HEK293 (cell line): Measurements from ENCODE around the gene CACNA1S.

Experiments used
- CTCF ChIA-PET: fragments of 350-600 bp; formaldehyde crosslinking; extraction: SDS; loops from one replicate; lab custom pipeline; 2021; ENCODE audit warnings: antibody characterized with exemption; lab: Yijun Ruan, JAX
- POLR2A ChIA-PET: fragments of 300-600 bp; formaldehyde crosslinking; extraction: SDS; loops from one replicate; lab custom pipeline; 2020; ENCODE audit warnings: antibody characterized with exemption, inconsistent platforms; lab: Yijun Ruan, JAX
- H3K27ac ChIP-seq: fragments of 200-500 bp; sonication (Bioruptor generic); 2 replicates; pipeline ENCODE4 v1.5.1; 2014; ENCODE audit warnings: low read depth, low read length, control low read depth, inconsistent platforms; ENCODE audit errors: extremely low read depth
- H3K36me3 ChIP-seq, 2 experiments: fragments of 200-500 bp in 1 of 2; sonication (Bioruptor generic) in 1 of 2; 1 replicate in 1 of 2; 2 replicates in 1 of 2; pipeline ENCODE4 v1.5.1; 2014 to 2017; ENCODE audit warnings: inconsistent platforms in 2 of 2, low read length in 2 of 2; ENCODE audit not compliant: control insufficient read depth in 2 of 2, insufficient read depth in 1 of 2
- H3K4me1 ChIP-seq: fragments of 200-500 bp; sonication (Bioruptor generic); 2 replicates; pipeline ENCODE4 v1.5.1; 2014; ENCODE audit warnings: mild to moderate bottlenecking, low read length, inconsistent platforms; ENCODE audit not compliant: control insufficient read depth, insufficient read depth
- H3K4me3 ChIP-seq: 2 replicates; pipeline ENCODE4 v1.5.1; 2011; ENCODE audit warnings: low read depth, mild to moderate bottlenecking, control low read depth, low read length, moderate library complexity
- H3K9me3 ChIP-seq: fragments of 200-500 bp; sonication (Bioruptor generic); 2 replicates; pipeline ENCODE4 v1.5.1; 2014; ENCODE audit warnings: low read depth, low read length, inconsistent platforms; ENCODE audit not compliant: control insufficient read depth, insufficient read depth
- PRDM10 ChIP-seq: fragments of 450-650 bp; formaldehyde crosslinking; IDR thresholded peaks from 2 replicates; pipeline ENCODE4 v1.5.1; 2016; ENCODE audit warnings: missing biosample characterization, missing genetic modification characterization
- RBAK ChIP-seq: fragments of 450-650 bp; formaldehyde crosslinking; IDR thresholded peaks from 2 replicates; pipeline ENCODE4 v1.5.1; 2016; ENCODE audit warnings: missing biosample characterization, missing genetic modification characterization
- SETDB1 ChIP-seq: IDR thresholded peaks from one replicate; pipeline ENCODE4 v1.6.1; 2017; ENCODE audit warnings: mild to moderate bottlenecking, low read length, moderate library complexity, mixed read lengths; ENCODE audit not compliant: insufficient read length
- ZBTB8A ChIP-seq: fragments of 450-650 bp; formaldehyde crosslinking; IDR thresholded peaks from 2 replicates; pipeline ENCODE4 v1.5.1; 2016; ENCODE audit warnings: missing biosample characterization, missing genetic modification characterization
- ZNF24 ChIP-seq: fragments of 450-650 bp; formaldehyde crosslinking; IDR thresholded peaks from 2 replicates; pipeline ENCODE4 v1.5.1; 2016; ENCODE audit warnings: missing biosample characterization, missing genetic modification characterization
- ZNF26 ChIP-seq: fragments of 450-650 bp; formaldehyde crosslinking; IDR thresholded peaks from 2 replicates; pipeline ENCODE4 v1.5.1; 2016; ENCODE audit warnings: missing biosample characterization, missing genetic modification characterization
- ZNF366 ChIP-seq: fragments of 450-650 bp; formaldehyde crosslinking; conservative IDR thresholded peaks from 2 replicates; pipeline ENCODE4 v1.5.1; 2016; ENCODE audit warnings: missing biosample characterization, missing genetic modification characterization
- ZNF473 ChIP-seq: fragments of 450-650 bp; formaldehyde crosslinking; IDR thresholded peaks from 2 replicates; pipeline ENCODE4 v1.5.1; 2017; ENCODE audit warnings: missing biosample characterization, missing genetic modification characterization
- TF ChIP-seq, protein P1 (sequence below): fragments of 450-650 bp; formaldehyde crosslinking; IDR thresholded peaks from 2 replicates; pipeline ENCODE4 v1.5.1; 2016; ENCODE audit warnings: missing biosample characterization, missing genetic modification characterization, low read depth
- TF ChIP-seq, protein P2 (sequence below): fragments of 450-650 bp; formaldehyde crosslinking; IDR thresholded peaks from 2 replicates; pipeline ENCODE4 v1.5.1; 2017; ENCODE audit warnings: missing biosample characterization, mild to moderate bottlenecking, missing genetic modification characterization, moderate library complexity

CACNA1S gene

GRCh38 chr1:201084295-201084694 lies 27.9 kb downstream of the CACNA1S start (continued):
- no peak for TF ChIP-seq ZNF26 (tag by site-specific recombination)

GRCh38 chr1:201083741-201084140 lies 28.5 kb downstream of the CACNA1S start:
- no peak for TF ChIP-seq ZBTB8A
- TF ChIP-seq, protein P1, sequence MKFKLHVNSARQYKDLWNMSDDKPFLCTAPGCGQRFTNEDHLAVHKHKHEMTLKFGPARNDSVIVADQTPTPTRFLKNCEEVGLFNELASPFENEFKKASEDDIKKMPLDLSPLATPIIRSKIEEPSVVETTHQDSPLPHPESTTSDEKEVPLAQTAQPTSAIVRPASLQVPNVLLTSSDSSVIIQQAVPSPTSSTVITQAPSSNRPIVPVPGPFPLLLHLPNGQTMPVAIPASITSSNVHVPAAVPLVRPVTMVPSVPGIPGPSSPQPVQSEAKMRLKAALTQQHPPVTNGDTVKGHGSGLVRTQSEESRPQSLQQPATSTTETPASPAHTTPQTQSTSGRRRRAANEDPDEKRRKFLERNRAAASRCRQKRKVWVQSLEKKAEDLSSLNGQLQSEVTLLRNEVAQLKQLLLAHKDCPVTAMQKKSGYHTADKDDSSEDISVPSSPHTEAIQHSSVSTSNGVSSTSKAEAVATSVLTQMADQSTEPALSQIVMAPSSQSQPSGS (tag by site-specific recombination), result no peak
- TF ChIP-seq RBAK (tag by site-specific recombination), result no peak
- TF ChIP-seq, protein P2, sequence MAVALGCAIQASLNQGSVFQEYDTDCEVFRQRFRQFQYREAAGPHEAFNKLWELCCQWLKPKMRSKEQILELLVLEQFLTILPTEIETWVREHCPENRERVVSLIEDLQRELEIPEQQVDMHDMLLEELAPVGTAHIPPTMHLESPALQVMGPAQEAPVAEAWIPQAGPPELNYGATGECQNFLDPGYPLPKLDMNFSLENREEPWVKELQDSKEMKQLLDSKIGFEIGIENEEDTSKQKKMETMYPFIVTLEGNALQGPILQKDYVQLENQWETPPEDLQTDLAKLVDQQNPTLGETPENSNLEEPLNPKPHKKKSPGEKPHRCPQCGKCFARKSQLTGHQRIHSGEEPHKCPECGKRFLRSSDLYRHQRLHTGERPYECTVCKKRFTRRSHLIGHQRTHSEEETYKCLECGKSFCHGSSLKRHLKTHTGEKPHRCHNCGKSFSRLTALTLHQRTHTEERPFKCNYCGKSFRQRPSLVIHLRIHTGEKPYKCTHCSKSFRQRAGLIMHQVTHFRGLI (tag by site-specific recombination), result no peak
- no peak for TF ChIP-seq ZNF366
- no peak for TF ChIP-seq ZNF24
- no peak for TF ChIP-seq PRDM10
- TF ChIP-seq ZNF473, result no peak
- CTCF ChIA-PET, result interaction anchor here (1.4 to 4.2 kb wide), 4 partner anchors 33 to 170 kb away, joined by 3 to 31 read pairs (median 4); no protein-coding TSS in a partner anchor
- H3K9me3 ChIP-seq, result no peaks in the 10 kb centered on the region
- H3K4me3 ChIP-seq, result no peak overlapping the region
- no peaks in the 10 kb centered on the region for H3K36me3 ChIP-seq
- POLR2A ChIA-PET, result no interaction called here
- H3K4me1 ChIP-seq, result no peaks in the 10 kb centered on the region
- no peak overlapping the region for H3K27ac ChIP-seq

- H3K4me1 ChIP-seq, result no peaks in the 10 kb centered on the region
- ChIA-PET POLR2A (no interaction called here), CTCF (interaction anchor here (0.7 to 2.0 kb wide), 6 partner anchors 33 to 271 kb away, joined by 3 to 8 read pairs (median 6); no protein-coding TSS in a partner anchor)
- no peak overlapping the region for H3K27ac ChIP-seq
- no peaks in the 10 kb centered on the region for H3K36me3 ChIP-seq
- TF ChIP-seq ZNF26 (tag by site-specific recombination), result peak; percentile 12; the same call in 1 of the 2 replicates
- TF ChIP-seq SETDB1, result no peak
- H3K9me3 ChIP-seq, result no peaks in the 10 kb centered on the region
- no peak overlapping the region for H3K4me3 ChIP-seq
Measured at GRCh38 chr1:201080135-201080534, 32.1 kb downstream of the CACNA1S start.
